H9 (cell line): ENCODE data around the gene STK24. TPM values are rescaled to one million over a fixed set of nuclear protein-coding genes. Genes with fewer than 3 reads are reported as not detected.

Experiments
- DNase-seq: peaks from one replicate; pipeline ENCODE4 v3.0.0-alpha.2; 2017
- H2AFZ ChIP-seq: one replicate; pipeline ENCODE4 v1.6.1; 2013; ENCODE audit warnings: mild to moderate bottlenecking, low read length, control low read depth, moderate library complexity
- H2AK5ac ChIP-seq: 2 replicates; pipeline ENCODE4 v1.6.1; 2013; ENCODE audit warnings: low read length, control low read depth, mixed read lengths; ENCODE audit not compliant: insufficient read length
- H2BK120ac ChIP-seq: one replicate; pipeline ENCODE4 v1.6.1; 2013; ENCODE audit warnings: low read depth, mild to moderate bottlenecking, low read length, control low read depth, inconsistent platforms; ENCODE audit not compliant: poor library complexity, severe bottlenecking
- H2BK12ac ChIP-seq: 2 replicates; pipeline ENCODE4 v1.6.1; 2013; ENCODE audit warnings: low read length, control low read depth, mixed read lengths, low read depth; ENCODE audit not compliant: insufficient read length
- H2BK15ac ChIP-seq: 2 replicates; pipeline ENCODE4 v1.6.1; 2013; ENCODE audit warnings: low read depth, low read length, control low read depth
- H2BK20ac ChIP-seq: one replicate; pipeline ENCODE4 v1.6.1; 2013; ENCODE audit warnings: low read depth, mild to moderate bottlenecking, low read length, control low read depth, inconsistent platforms; ENCODE audit not compliant: poor library complexity, severe bottlenecking
- H2BK5ac ChIP-seq: 2 replicates; pipeline ENCODE4 v1.6.1; 2013; ENCODE audit warnings: low read length, control low read depth, mixed read lengths; ENCODE audit not compliant: insufficient read length
- H3K14ac ChIP-seq: 2 replicates; pipeline ENCODE4 v1.6.1; 2013; ENCODE audit warnings: low read length, control low read depth; ENCODE audit not compliant: insufficient read depth
- H3K18ac ChIP-seq: 2 replicates; pipeline ENCODE4 v1.6.1; 2013; ENCODE audit warnings: low read depth, mild to moderate bottlenecking, mixed read lengths, low read length, control low read depth; ENCODE audit not compliant: insufficient read length
- H3K23ac ChIP-seq: 2 replicates; pipeline ENCODE4 v1.6.1; 2013; ENCODE audit warnings: low read length, control low read depth, mixed read lengths, low read depth; ENCODE audit not compliant: insufficient read length
- H3K23me2 ChIP-seq: 2 replicates; pipeline ENCODE4 v1.6.1; 2013; ENCODE audit warnings: low read depth, mild to moderate bottlenecking, mixed read lengths, low read length, control low read depth; ENCODE audit not compliant: insufficient read length, poor library complexity, severe bottlenecking
- H3K27ac ChIP-seq: 2 replicates; pipeline ENCODE4 v1.5.1; 2013; ENCODE audit warnings: low read length, control low read depth, mixed read lengths, low read depth; ENCODE audit not compliant: insufficient read length
- H3K27me3 ChIP-seq: 2 replicates; pipeline ENCODE4 v1.6.1; 2013; ENCODE audit warnings: low read length, control low read depth, inconsistent platforms; ENCODE audit not compliant: insufficient read depth
- H3K4ac ChIP-seq: 2 replicates; pipeline ENCODE4 v1.6.1; 2013; ENCODE audit warnings: low read depth, mild to moderate bottlenecking, control low read depth, inconsistent platforms, low read length, moderate library complexity
- H3K4me1 ChIP-seq: 2 replicates; pipeline ENCODE4 v1.6.1; 2013; ENCODE audit warnings: low read length, control low read depth, inconsistent platforms; ENCODE audit not compliant: insufficient read depth
- H3K4me2 ChIP-seq: 2 replicates; pipeline ENCODE4 v1.6.1; 2013; ENCODE audit warnings: low read length, control low read depth, mixed read lengths; ENCODE audit not compliant: insufficient read length, insufficient read depth
- H3K56ac ChIP-seq: 2 replicates; pipeline ENCODE4 v1.6.1; 2013; ENCODE audit warnings: low read depth, mild to moderate bottlenecking, mixed read lengths, low read length, control low read depth; ENCODE audit not compliant: insufficient read length
- H3K79me1 ChIP-seq: 2 replicates; pipeline ENCODE4 v1.6.1; 2013; ENCODE audit warnings: low read depth, mild to moderate bottlenecking, moderate library complexity, low read length, control low read depth, inconsistent platforms; ENCODE audit not compliant: insufficient read depth, poor library complexity, severe bottlenecking
- H3K79me2 ChIP-seq: 2 replicates; pipeline ENCODE4 v1.6.1; 2013; ENCODE audit warnings: low read length, control low read depth, inconsistent platforms; ENCODE audit not compliant: insufficient read depth
- H3K9ac ChIP-seq: 2 replicates; pipeline ENCODE4 v1.6.1; 2013; ENCODE audit warnings: low read length, control low read depth, mixed read lengths; ENCODE audit not compliant: insufficient read length; ENCODE audit errors: extremely low read depth
- H3K9me3 ChIP-seq: one replicate; pipeline ENCODE4 v1.6.1; 2013; ENCODE audit warnings: low read depth, low read length, inconsistent platforms; ENCODE audit not compliant: control insufficient read depth
- H3T11ph ChIP-seq: one replicate; pipeline ENCODE4 v1.6.1; 2013; ENCODE audit warnings: mild to moderate bottlenecking, low read length, control low read depth, inconsistent platforms
- H4K20me1 ChIP-seq: one replicate; pipeline ENCODE4 v1.6.1; 2013; ENCODE audit not compliant: control insufficient read depth, insufficient read length, insufficient read depth
- H4K5ac ChIP-seq: 2 replicates; pipeline ENCODE4 v1.6.1; 2013; ENCODE audit warnings: low read depth, mild to moderate bottlenecking, mixed read lengths, low read length, control low read depth; ENCODE audit not compliant: insufficient read length
- H4K8ac ChIP-seq: replicated peaks from 2 replicates; pipeline ENCODE4 v1.6.1; 2013; ENCODE audit warnings: low read length, control low read depth, mixed read lengths, low read depth; ENCODE audit not compliant: insufficient read length
- H4K91ac ChIP-seq: 2 replicates; pipeline ENCODE4 v1.6.1; 2013; ENCODE audit warnings: low read depth, mild to moderate bottlenecking, moderate library complexity, mixed read lengths, low read length, control low read depth; ENCODE audit not compliant: insufficient read length
- H3K27ac Mint-ChIP-seq, 3 experiments: 2 replicates in 2 of 3; 3 replicates in 1 of 3; pipeline ENCODE4 v1.8.0; 2020 to 2021; ENCODE audit warnings: mixed read lengths in 3 of 3, mild to moderate bottlenecking in 1 of 3, moderate library complexity in 1 of 3
- H3K27me3 Mint-ChIP-seq: 2 replicates; pipeline ENCODE4 v1.8.0; 2021; ENCODE audit warnings: low read depth, mild to moderate bottlenecking, moderate library complexity, mixed read lengths
- H3K36me3 Mint-ChIP-seq, 3 experiments: 2 replicates in 2 of 3; 3 replicates in 1 of 3; pipeline ENCODE4 v1.8.0; 2020 to 2021; ENCODE audit warnings: low read depth in 3 of 3, mixed read lengths in 3 of 3; ENCODE audit not compliant: insufficient read depth in 1 of 3
- H3K4me1 Mint-ChIP-seq, 2 experiments: 2 replicates each; pipeline ENCODE4 v1.8.0; 2020; ENCODE audit warnings: mixed read lengths in 2 of 2
- H3K4me3 Mint-ChIP-seq, 2 experiments: 2 replicates in 1 of 2; 3 replicates in 1 of 2; pipeline ENCODE4 v1.8.0; 2020 to 2021; ENCODE audit warnings: mild to moderate bottlenecking in 2 of 2, mixed read lengths in 2 of 2, moderate library complexity in 1 of 2
- H3K9me3 Mint-ChIP-seq, 2 experiments: 2 replicates in 1 of 2; 3 replicates in 1 of 2; pipeline ENCODE4 v1.8.0; 2020; ENCODE audit warnings: mild to moderate bottlenecking in 2 of 2, mixed read lengths in 2 of 2, moderate library complexity in 1 of 2
- CTCF ChIP-seq: fragments of 200-600 bp; sonication (generic); conservative IDR thresholded peaks from 3 replicates; pipeline ENCODE4 v1.8.0; 2021; ENCODE audit warnings: antibody characterized with exemption, mild to moderate bottlenecking
- WGBS: extraction: QIAGEN DNeasy Blood & Tissue Kit; methylation state at CpG from one replicate; pipeline ENCODE4 v1.1.7; 2013; ENCODE audit warnings: missing lambda C conversion rate, low lambda C conversion rate, mixed read lengths; ENCODE audit not compliant: insufficient read length; ENCODE audit errors: extremely low coverage; 5-methylcytosine and 5-hydroxymethylcytosine counted together
- total RNA-seq: library from RNA; stranded (reverse); gene quantifications from 2 replicates; pipeline ENCODE4 v1.2.1, GENCODE V29; 2021

The STK24 gene
- total RNA-seq, 1 experiment from 2014 or later, result 134 TPM

GRCh38 chr13:98447881-98448641 lies 128.8 kb downstream of the STK24 start:
- Histone ChIP-seq H3K27me3 (no peaks in the 10 kb centered on the region), H2BK5ac (no peak overlapping the region), H3K14ac (no peak overlapping the region), H3K79me2 (no peaks in the 10 kb centered on the region), H2AK5ac (no peak overlapping the region), H2AFZ (no peak overlapping the region), H4K91ac (no peak overlapping the region), H3K79me1 (no peaks in the 10 kb centered on the region), H3K9ac (no peak overlapping the region), H3K27ac (no peak overlapping the region), H3K4me2 (no peak overlapping the region), H3K18ac (no peak overlapping the region), H4K5ac (no peak overlapping the region), H2BK20ac (no peak overlapping the region), H4K20me1 (peaks cover 2% of the 10 kb centered on the region), H3K23me2 (no peaks in the 10 kb centered on the region), H2BK12ac (no peak overlapping the region), H4K8ac (no peak overlapping the region), H2BK15ac (no peak overlapping the region), H3T11ph (no peak overlapping the region), H3K4ac (no peak overlapping the region), H3K4me1 (peaks cover 5% of the 10 kb centered on the region; the same call in 1 of the 2 replicates), H2BK120ac (no peak overlapping the region), H3K56ac (no peak overlapping the region), H3K23ac (no peak overlapping the region), H3K9me3 (no peaks in the 10 kb centered on the region)
- peaks cover 2% of the 10 kb centered on the region; the same call in 1 of the 2 replicates for H3K27me3 Mint-ChIP-seq
- TF ChIP-seq CTCF, result peak; percentile 82
- H3K27ac Mint-ChIP-seq, result peak overlapping the region in 1 of 3 experiments; percentile 75; a peak in 3 of 7 replicates
- no peak overlapping the region for H3K4me3 Mint-ChIP-seq
- H3K36me3 Mint-ChIP-seq, result peaks cover 20 to 54% (median 46%) of the 10 kb centered on the region in 3 experiments; a peak in 6 of 7 replicates
- no peaks in the 10 kb centered on the region for H3K9me3 Mint-ChIP-seq
- DNase-seq, result peak; percentile 76
- no CpG with 5 or more reads among the region's 28 CpGs for WGBS
- peaks cover 33 to 44% of the 10 kb centered on the region in 2 experiments for H3K4me1 Mint-ChIP-seq
